Activated CD8-positive, alpha-beta memory T cell treated with anti-CD3 and anti-CD28 coated beads, Interleukin-2, amount 50 U/mL, for 4 hours (primary cell): ENCODE data around the gene LMAN1.

ENCODE experiments used
- DNase-seq: peaks from one replicate; pipeline ENCODE4 v3.0.0-alpha.2; 2020

LMAN1 gene

GRCh38 chr18:59300676-59301285 lies 58.3 kb downstream of the LMAN1 start:
- DNase-seq: no peak

GRCh38 chr18:59298871-59299270 lies 60.2 kb downstream of the LMAN1 start:
- no peak for DNase-seq

- no peak for DNase-seq
These were observed 65.7 kb downstream of the LMAN1 start for GRCh38 chr18:59293317-59293716.

DNA sequence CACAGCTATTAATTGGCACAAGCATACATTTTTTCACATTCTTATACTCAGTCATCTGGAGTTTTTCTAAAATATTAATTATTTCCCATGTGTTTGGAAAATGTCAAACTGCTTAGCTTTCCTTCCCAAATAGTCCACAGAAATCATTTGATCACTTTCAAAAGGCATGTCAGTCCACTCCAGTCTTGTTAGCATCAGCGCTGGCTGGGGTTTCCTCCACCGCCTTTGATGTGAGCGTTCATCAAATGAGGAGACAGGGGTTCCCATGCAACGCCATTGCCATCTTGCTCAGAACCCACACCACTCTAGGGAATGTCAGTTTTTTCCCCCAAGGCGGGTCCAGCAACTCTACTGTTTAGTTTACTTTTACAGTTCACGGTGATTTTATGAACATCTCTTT lies 72.7 kb downstream of the LMAN1 start:
- no peak for DNase-seq

DNA sequence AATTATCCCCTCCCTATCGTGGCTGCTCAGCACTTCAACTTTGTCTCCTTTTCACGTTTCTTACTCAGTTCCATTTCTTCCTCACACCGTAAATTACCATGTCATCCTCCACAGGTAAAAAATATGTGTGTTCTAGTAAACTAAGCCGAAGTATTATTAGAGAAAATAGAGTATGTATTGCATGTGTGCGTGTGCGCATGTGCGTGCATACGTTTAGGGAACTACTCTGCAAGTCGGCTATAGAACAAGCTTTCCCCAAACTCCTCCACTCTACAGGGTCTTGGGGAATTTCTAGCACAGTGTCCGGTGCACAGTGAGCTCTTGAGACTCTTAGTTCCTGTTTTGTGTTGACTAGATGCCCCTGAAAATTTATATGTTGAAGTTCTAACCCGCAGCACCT lies 76.7 kb downstream of the LMAN1 start:
- no peak for DNase-seq

DNA sequence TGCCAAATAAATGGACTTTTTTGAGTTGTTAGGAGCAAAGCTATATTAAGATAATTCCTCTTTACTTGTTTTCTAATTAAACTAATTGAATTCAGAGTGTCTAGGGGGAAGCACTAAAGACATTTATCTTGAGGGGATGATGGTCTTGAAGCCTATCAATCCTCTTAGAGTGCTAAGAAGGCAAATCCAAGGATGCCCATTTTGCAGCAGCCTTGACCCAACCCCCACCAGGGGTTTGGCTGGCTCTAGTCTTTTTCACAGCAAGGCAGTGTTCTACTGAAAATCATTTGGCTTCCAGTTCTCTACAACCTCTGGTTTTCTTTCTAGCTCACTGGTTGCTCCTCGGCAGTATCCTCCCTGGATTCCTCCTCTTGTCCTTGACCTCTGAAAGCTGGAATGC lies 79.3 kb downstream of the LMAN1 start:
- no peak for DNase-seq

DNA sequence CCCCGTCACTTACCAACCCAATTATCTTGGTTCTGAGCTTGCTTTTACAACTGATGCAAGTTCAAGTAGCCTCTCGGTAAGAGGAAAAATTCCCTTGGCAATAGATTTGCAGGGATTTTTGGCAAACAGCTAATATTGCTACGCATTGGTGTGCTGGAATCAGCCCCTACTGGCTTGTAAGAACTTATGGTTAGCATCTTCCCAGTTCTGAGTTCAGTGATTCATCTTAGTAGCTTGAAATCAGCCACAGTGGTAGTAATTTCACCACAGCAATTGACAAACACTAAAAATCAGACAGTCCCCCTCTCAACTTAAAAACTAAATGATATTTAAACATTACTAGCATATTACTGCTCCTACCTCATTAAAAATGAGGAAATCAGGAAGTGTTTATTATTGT lies 79.9 kb downstream of the LMAN1 start:
- no peak for DNase-seq

GRCh38 chr18:59278793-59279192 lies 80.3 kb downstream of the LMAN1 start:
- DNase-seq: no peak
